Measurements from ENCODE around the gene SCN2B.
"Not testable (repeated sequence)": the region's sequence is repeated elsewhere in the genome, so short reads cannot be mapped to it uniquely, and the experiment has no call there.

DNA sequence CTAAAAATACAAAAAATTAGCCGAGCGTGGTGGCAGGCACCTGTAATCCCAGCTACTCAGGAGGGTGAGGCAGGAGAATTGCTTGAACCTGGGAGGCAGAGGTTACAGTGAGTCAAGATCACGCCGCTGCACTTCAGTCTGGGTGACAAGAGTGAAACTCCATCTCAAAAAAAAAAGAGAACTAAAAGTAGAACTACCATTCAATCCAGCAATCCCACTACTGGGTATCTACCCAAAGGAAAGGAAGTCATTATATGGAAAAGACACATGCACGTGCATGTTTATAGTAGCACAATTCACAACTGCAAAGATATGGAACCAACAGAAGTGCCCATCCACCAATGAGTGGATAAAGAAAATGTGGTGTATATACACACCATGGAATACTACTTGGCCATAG is 7.3 kb upstream of the SCN2B start:
- TF ChIP-seq, protein P1, sequence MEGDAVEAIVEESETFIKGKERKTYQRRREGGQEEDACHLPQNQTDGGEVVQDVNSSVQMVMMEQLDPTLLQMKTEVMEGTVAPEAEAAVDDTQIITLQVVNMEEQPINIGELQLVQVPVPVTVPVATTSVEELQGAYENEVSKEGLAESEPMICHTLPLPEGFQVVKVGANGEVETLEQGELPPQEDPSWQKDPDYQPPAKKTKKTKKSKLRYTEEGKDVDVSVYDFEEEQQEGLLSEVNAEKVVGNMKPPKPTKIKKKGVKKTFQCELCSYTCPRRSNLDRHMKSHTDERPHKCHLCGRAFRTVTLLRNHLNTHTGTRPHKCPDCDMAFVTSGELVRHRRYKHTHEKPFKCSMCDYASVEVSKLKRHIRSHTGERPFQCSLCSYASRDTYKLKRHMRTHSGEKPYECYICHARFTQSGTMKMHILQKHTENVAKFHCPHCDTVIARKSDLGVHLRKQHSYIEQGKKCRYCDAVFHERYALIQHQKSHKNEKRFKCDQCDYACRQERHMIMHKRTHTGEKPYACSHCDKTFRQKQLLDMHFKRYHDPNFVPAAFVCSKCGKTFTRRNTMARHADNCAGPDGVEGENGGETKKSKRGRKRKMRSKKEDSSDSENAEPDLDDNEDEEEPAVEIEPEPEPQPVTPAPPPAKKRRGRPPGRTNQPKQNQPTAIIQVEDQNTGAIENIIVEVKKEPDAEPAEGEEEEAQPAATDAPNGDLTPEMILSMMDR (IDR thresholded peaks at IDR 0.05), result not testable (repeated sequence)
- TF ChIP-seq ZFX (IDR thresholded peaks at IDR 0.05; ENCODE audit: borderline replicate concordance), result not testable (repeated sequence)

All from 22Rv1 (cell line).